ENCODE measurements around the gene ZNF763. TPM values are rescaled to one million over a fixed set of nuclear protein-coding genes. Genes with fewer than 3 reads are reported as not detected.

ZNF763 gene
- total RNA-seq, 1 experiment from 2014 or later = 0.77 TPM

- Histone ChIP-seq H3K9me3 (ENCODE audit: control insufficient read depth, low read depth, low read length) (peaks cover 47% of the 10 kb centered on the region), H3K9ac (ENCODE audit: extremely low read depth, insufficient read length, low read length) (no peak overlapping the region), H2BK5ac (ENCODE audit: insufficient read length, low read length) (no peak overlapping the region), H4K20me1 (ENCODE audit: control insufficient read depth, insufficient read depth, insufficient read length) (no peaks in the 10 kb centered on the region), H3K14ac (ENCODE audit: insufficient read depth, low read length) (no peak overlapping the region), H3K27me3 (ENCODE audit: insufficient read depth, low read length) (no peaks in the 10 kb centered on the region), H3K27ac (ENCODE audit: insufficient read length, low read depth, low read length) (no peak overlapping the region), H3K4ac (ENCODE audit: low read depth, low read length) (no peak overlapping the region), H3K4me1 (ENCODE audit: insufficient read depth, low read length) (no peaks in the 10 kb centered on the region), H2BK15ac (ENCODE audit: low read depth, low read length) (no peak overlapping the region), H3K23me2 (ENCODE audit: insufficient read length, low read depth, low read length, poor library complexity, severe bottlenecking) (no peaks in the 10 kb centered on the region), H3K4me2 (ENCODE audit: insufficient read depth, insufficient read length, low read length) (no peak overlapping the region), H3K18ac (ENCODE audit: insufficient read length, low read depth, low read length) (no peak overlapping the region), H4K91ac (ENCODE audit: insufficient read length, low read depth, low read length) (no peak overlapping the region), H3K79me1 (ENCODE audit: insufficient read depth, low read depth, low read length, poor library complexity, severe bottlenecking) (no peaks in the 10 kb centered on the region), H3K23ac (ENCODE audit: insufficient read length, low read depth, low read length) (no peak overlapping the region), H3K56ac (ENCODE audit: insufficient read length, low read depth, low read length) (no peak overlapping the region), H4K8ac (replicated peaks; ENCODE audit: insufficient read length, low read depth, low read length) (no peak overlapping the region), H3T11ph (ENCODE audit: low read length) (no peak overlapping the region), H2BK20ac (ENCODE audit: low read depth, low read length, poor library complexity, severe bottlenecking) (no peak overlapping the region), H2AK5ac (ENCODE audit: insufficient read length, low read length) (no peak overlapping the region), H2BK120ac (ENCODE audit: low read depth, low read length, poor library complexity, severe bottlenecking) (no peak overlapping the region), H2AFZ (ENCODE audit: low read length) (no peak overlapping the region), H4K5ac (ENCODE audit: insufficient read length, low read depth, low read length) (no peak overlapping the region), H2BK12ac (ENCODE audit: insufficient read length, low read depth, low read length) (no peak overlapping the region), H3K79me2 (ENCODE audit: insufficient read depth, low read length) (no peaks in the 10 kb centered on the region)
- peaks cover 4% of the 10 kb centered on the region for H3K27me3 Mint-ChIP-seq (ENCODE audit: low read depth)
- WGBS (ENCODE audit: extremely low coverage, insufficient read length, low lambda C conversion rate) = no CpG with 5 or more reads among the region's 4 CpGs
- peaks cover 10 to 13% of the 10 kb centered on the region in 2 experiments for H3K4me1 Mint-ChIP-seq
- H3K27ac Mint-ChIP-seq = no peak overlapping the region
- DNase-seq = no peak
- peaks cover 36 to 54% (median 52%) of the 10 kb centered on the region in 3 experiments for H3K36me3 Mint-ChIP-seq (ENCODE audit: insufficient read depth in 1 of 3, low read depth in 3 of 3)
- H3K4me3 Mint-ChIP-seq = no peak overlapping the region; a peak in 1 of 5 replicates
- no peak for TF ChIP-seq CTCF (conservative IDR thresholded peaks at IDR 0.05)
- H3K9me3 Mint-ChIP-seq = peaks cover 59 to 66% of the 10 kb centered on the region in 2 experiments
These were observed 17.7 kb downstream of the ZNF763 start for GRCh38 chr19:11982526-11982925.

Measured in H9 (cell line).